K562 (cell line): Measurements from ENCODE around the gene CSAG1. TPM values are rescaled to one million over a fixed set of nuclear protein-coding genes. Genes with fewer than 3 reads are reported as not detected.
"Not testable (repeated sequence)": the region's sequence is repeated elsewhere in the genome, so short reads cannot be mapped to it uniquely, and the experiment has no call there.

Experiments
- ATAC-seq: fragments of 200-7000 bp; cut with Tn5 transposase; 3 replicates; pipeline ENCODE4 v1.9.1; 2020; ENCODE audit warnings: moderate library complexity
- BruUV-seq: library from RNA; stranded (reverse); fragments of 400-500 nt; replicated peaks from 2 replicates; lab custom pipeline; 2021; lab: Mats Ljungman, UMichigan
- CTCF ChIA-PET: fragments of 300-600 bp; formaldehyde crosslinking; extraction: SDS; loops from one replicate; lab custom pipeline; 2021; ENCODE audit warnings: low intra/inter-chr PET ratio; lab: Yijun Ruan, JAX
- POLR2A ChIA-PET: fragments of 300-600, 350-650 bp; sonication (Branson Sonifier 250); formaldehyde crosslinking; extraction: SDS; loops from one replicate; lab custom pipeline; 2021; ENCODE audit warnings: antibody characterized with exemption, inconsistent platforms; lab: Yijun Ruan, JAX
- DNase-seq, 4 experiments: peaks; one replicate each; pipeline versions ENCODE4 v3.0.0 to v3.0.0-alpha.2; 2011 to 2018; ENCODE audit warnings: low spot score in 3 of 4, mixed read lengths in 3 of 4; ENCODE audit errors: extremely low read depth in 1 of 4
- FAIRE-seq: peaks from 2 replicates; lab custom pipeline; 2011; peaks lifted over from hg19 to GRCh38; lab: Jason Lieb, UNC
- H2AFZ ChIP-seq: 2 replicates; pipeline ENCODE4 v1.6.0; 2011; ENCODE audit warnings: low read depth, low read length, control low read depth, inconsistent platforms
- H3K27ac ChIP-seq: fragments of 200-600 bp; 3 replicates; pipeline ENCODE4 v1.8.0; 2011; ENCODE audit warnings: low read depth, mild to moderate bottlenecking, control low read depth, inconsistent platforms, low read length, moderate library complexity, mixed read lengths; ENCODE audit errors: extremely low read depth
- H3K27me3 ChIP-seq, 2 experiments: fragments of 300-600 bp in 1 of 2; 2 replicates in 1 of 2; 3 replicates in 1 of 2; pipeline versions ENCODE4 v1.6.0 to v1.8.0; 2011; ENCODE audit warnings: inconsistent platforms in 2 of 2, low read length in 2 of 2, mild to moderate bottlenecking in 1 of 2, mixed read lengths in 1 of 2, moderate library complexity in 1 of 2; ENCODE audit not compliant: control insufficient read depth in 2 of 2, insufficient read depth in 2 of 2
- H3K36me3 ChIP-seq: fragments of 300-600 bp; 3 replicates; pipeline ENCODE4 v1.8.0; 2011; ENCODE audit warnings: mild to moderate bottlenecking, low read length, inconsistent platforms; ENCODE audit not compliant: control insufficient read depth, insufficient read depth
- H3K4me1 ChIP-seq, 2 experiments: fragments of 200-600 bp in 1 of 2; replicated peaks in 1 of 2; 2 replicates in 1 of 2; 3 replicates in 1 of 2; pipeline versions ENCODE4 v1.5.1 to v1.8.0; 2011; ENCODE audit warnings: inconsistent platforms in 2 of 2, low read length in 2 of 2, mild to moderate bottlenecking in 1 of 2, mixed read lengths in 1 of 2, moderate library complexity in 1 of 2; ENCODE audit not compliant: control insufficient read depth in 2 of 2, insufficient read depth in 2 of 2
- H3K4me2 ChIP-seq: 2 replicates; pipeline ENCODE4 v1.6.1; 2011; ENCODE audit warnings: low read length, control low read depth, inconsistent platforms, mixed read lengths; ENCODE audit not compliant: insufficient read depth
- H3K4me3 ChIP-seq: fragments of 200-600 bp; sonication (generic), shearing (Covaris generic); 2 replicates; pipeline ENCODE4 v1.5.1; 2016; ENCODE audit warnings: control low read depth, inconsistent platforms
- H3K79me2 ChIP-seq: fragments of 200-600 bp; 3 replicates; pipeline ENCODE4 v1.8.0; 2011; ENCODE audit warnings: low read length, inconsistent platforms; ENCODE audit not compliant: control insufficient read depth, insufficient read depth
- H3K9ac ChIP-seq, 2 experiments: 2 replicates each; pipeline versions ENCODE4 v1.6.0 to v1.6.1; 2011; ENCODE audit warnings: low read depth in 2 of 2, low read length in 2 of 2, control low read depth in 1 of 2, inconsistent platforms in 1 of 2, mild to moderate bottlenecking in 1 of 2, mixed read lengths in 1 of 2; ENCODE audit not compliant: insufficient read depth in 1 of 2
- H3K9me1 ChIP-seq: one replicate; pipeline ENCODE4 v1.6.0; 2011; ENCODE audit warnings: inconsistent platforms, mild to moderate bottlenecking, low read length, moderate library complexity; ENCODE audit not compliant: control insufficient read depth, insufficient read depth
- H3K9me3 ChIP-seq: replicated peaks from 2 replicates; pipeline ENCODE4 v1.5.1; 2011; ENCODE audit warnings: low read depth, low read length, inconsistent platforms; ENCODE audit not compliant: control insufficient read depth, insufficient read depth
- H4K20me1 ChIP-seq: replicated peaks from 2 replicates; pipeline ENCODE4 v1.6.1; 2011; ENCODE audit warnings: low read length, inconsistent platforms, mixed read lengths; ENCODE audit not compliant: control insufficient read depth, insufficient read depth
- WGBS: fragments of 100-300 bp; shearing (Covaris generic); methylation state at CpG from one replicate; pipeline ENCODE4 v1.1.6; 2016; ENCODE audit warnings: low coverage, mixed read lengths; ENCODE audit not compliant: insufficient coverage; ENCODE audit errors: missing lambda C conversion rate; 5-methylcytosine and 5-hydroxymethylcytosine counted together
- in situ Hi-C: fragments of 300-500 bp; cut with MboI; formaldehyde crosslinking; loops from 4 replicates; pipeline ENCODE4 v1.15.0; 2018; ENCODE audit warnings: inconsistent platforms, mixed read lengths
- intact Hi-C: fragments of 100-400 bp; cut with micrococcal nuclease; formaldehyde crosslinking; loops from 2 replicates; pipeline ENCODE4 v1.14.2; 2022
- polyA plus RNA-seq, 8 experiments: library from polyadenylated mRNA; depleted of rRNA in 4 of 8; stranded (reverse) in 5 of 8; unstranded in 3 of 8; fragments of >200 nt; fragmentation: Nextera tagmentation in 2 of 8; fragmentation: Illumina TruSeq in 1 of 8; extraction: Ambion mirVana in 2 of 8; extraction: Trizol in 1 of 8; gene quantifications; 2 replicates each; pipeline versions ENCODE4 v1.2.1 to v1.2.3, GENCODE V29; 2011 to 2014; ENCODE audit warnings: inconsistent platforms in 1 of 8, missing spikeins in 1 of 8
- total RNA-seq, 7 experiments: library from RNA; depleted of rRNA in 6 of 7; stranded (reverse); fragments of >200 nt in 6 of 7; fragmentation: Illumina TruSeq in 2 of 7; extraction: Trizol in 2 of 7; gene quantifications; 2 replicates each; pipeline versions ENCODE4 v1.2.1 to v1.2.3, GENCODE V29; 2011 to 2021; ENCODE audit warnings: low replicate concordance in 1 of 7

CSAG1 gene
- total and polyA plus RNA-seq, 9 of the 15 experiments (the other 6 are each of a cell fraction or from before 2014, with no cell fraction given): 43.1 to 170 (median 62.1) TPM

DNA sequence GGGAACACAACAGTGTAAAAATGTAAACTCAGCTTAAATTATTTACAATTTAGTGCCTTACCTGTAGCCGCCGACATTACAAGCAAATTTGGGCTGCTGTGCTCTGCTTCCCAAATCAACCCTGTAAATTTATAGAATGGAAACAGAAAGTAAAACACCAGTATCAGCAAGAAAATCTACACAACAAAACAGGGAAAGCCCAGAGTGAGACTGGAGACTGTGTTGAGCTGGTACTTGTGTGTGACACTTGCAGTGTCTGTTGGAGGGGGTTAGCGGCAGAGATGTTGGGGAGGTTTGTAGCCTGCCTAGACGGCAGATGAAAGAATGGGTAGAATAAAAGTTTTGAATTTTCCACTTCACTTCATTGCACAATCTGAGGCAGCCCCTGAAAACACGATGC, 20.3 kb downstream of the CSAG1 start:
- CTCF ChIA-PET, H3K4me3 ChIP-seq, H2AFZ ChIP-seq, H3K9ac ChIP-seq, H3K27me3 ChIP-seq, POLR2A ChIA-PET, intact Hi-C loops, H3K9me3 ChIP-seq, in situ Hi-C loops, H3K27ac ChIP-seq, H3K36me3 ChIP-seq, H4K20me1 ChIP-seq, FAIRE-seq, H3K9me1 ChIP-seq, BruUV-seq, H3K4me2 ChIP-seq, H3K79me2 ChIP-seq, DNase-seq, H3K4me1 ChIP-seq: not testable (repeated sequence)
- ATAC-seq: peak; percentile 41; the same call in 2 of the 3 replicates
- WGBS: no CpG with 5 or more reads among the region's 5 CpGs

DNA sequence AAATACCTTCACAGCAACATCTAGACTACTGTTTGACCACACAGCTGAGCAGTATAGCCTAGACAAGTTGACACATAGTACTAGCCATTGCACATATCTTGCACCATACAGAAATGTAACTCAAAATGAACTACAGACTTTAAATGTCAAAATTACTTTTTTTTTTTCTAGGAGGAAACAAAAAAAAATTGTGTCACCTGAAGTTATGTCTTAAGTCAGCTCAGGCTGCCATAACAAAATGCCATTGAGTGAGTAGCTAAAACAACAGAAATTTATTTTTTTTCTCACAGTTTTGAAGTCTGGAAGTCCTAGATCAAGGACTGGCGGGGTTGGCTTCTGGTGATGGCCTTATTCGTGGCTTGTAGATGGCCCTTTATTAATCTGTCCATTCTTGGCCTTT, 24.3 kb downstream of the CSAG1 start, which contains the start of gene CSAG2:
TSS of gene CSAG2 (minus strand) at position 101 of the 400 bp plus-strand sequence. CDS start 161 bp downstream, outside the sequence.
- H3K9me3 ChIP-seq, ATAC-seq, H4K20me1 ChIP-seq, intact Hi-C loops, H3K27ac ChIP-seq, H3K4me1 ChIP-seq, H3K9ac ChIP-seq, POLR2A ChIA-PET, H3K4me2 ChIP-seq, BruUV-seq, DNase-seq, in situ Hi-C loops, H2AFZ ChIP-seq, FAIRE-seq, H3K4me3 ChIP-seq, H3K79me2 ChIP-seq, CTCF ChIA-PET, H3K36me3 ChIP-seq, H3K27me3 ChIP-seq, H3K9me1 ChIP-seq: not testable (repeated sequence)
- WGBS: no CpG with 5 or more reads among the region's 2 CpGs

DNA sequence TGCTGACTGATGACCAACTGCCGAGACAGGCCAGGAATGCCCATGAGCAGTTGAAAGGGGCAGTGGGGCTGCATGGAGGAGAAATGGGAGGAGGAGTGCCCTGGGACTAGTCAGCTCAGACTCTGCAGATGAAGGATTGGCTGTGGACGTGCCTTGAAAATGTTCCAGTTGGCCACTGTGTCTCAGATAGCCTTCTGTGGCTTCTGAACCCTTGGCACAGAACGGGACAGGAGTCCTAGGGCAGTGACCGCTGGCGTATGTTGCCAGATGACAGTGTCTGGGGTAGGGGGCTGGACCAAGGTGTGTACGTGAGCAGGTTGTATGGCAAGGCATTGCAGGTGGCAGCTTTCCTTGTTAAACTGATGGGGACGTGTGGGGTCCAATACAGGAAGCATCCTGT, 27.0 kb downstream of the CSAG1 start:
- POLR2A ChIA-PET: not testable (repeated sequence)
- 31% methylated on average over 2 of the region's 7 CpGs for WGBS

DNA sequence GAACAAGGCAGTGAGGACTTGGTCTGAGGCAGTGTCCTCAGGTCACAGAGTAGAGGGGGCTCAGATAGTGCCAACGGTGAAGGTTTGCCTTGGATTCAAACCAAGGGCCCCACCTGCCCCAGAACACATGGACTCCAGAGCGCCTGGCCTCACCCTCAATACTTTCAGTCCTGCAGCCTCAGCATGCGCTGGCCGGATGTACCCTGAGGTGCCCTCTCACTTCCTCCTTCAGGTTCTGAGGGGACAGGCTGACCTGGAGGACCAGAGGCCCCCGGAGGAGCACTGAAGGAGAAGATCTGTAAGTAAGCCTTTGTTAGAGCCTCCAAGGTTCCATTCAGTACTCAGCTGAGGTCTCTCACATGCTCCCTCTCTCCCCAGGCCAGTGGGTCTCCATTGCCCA, 33.1 kb downstream of the CSAG1 start:
- H3K27ac ChIP-seq, H2AFZ ChIP-seq, H3K9me3 ChIP-seq, POLR2A ChIA-PET, H3K36me3 ChIP-seq, H3K27me3 ChIP-seq, BruUV-seq, H3K4me2 ChIP-seq, H3K79me2 ChIP-seq, ATAC-seq, CTCF ChIA-PET, intact Hi-C loops, DNase-seq, H3K9me1 ChIP-seq, FAIRE-seq, H4K20me1 ChIP-seq, H3K4me1 ChIP-seq, H3K4me3 ChIP-seq, H3K9ac ChIP-seq: not testable (repeated sequence)
- in situ Hi-C loops: loop anchor here (5.0 kb wide), 1 partner anchor 67 kb away; the partner anchor contains the start of gene MAGEA6
- WGBS: 100% methylated on average over 3 of the region's 5 CpGs

More for the DNA sequence above, 27.0 kb downstream of the CSAG1 start:
- H3K9me3 ChIP-seq, H3K27ac ChIP-seq, H4K20me1 ChIP-seq, in situ Hi-C loops, H3K9me1 ChIP-seq, H3K4me2 ChIP-seq, H3K4me1 ChIP-seq, H3K36me3 ChIP-seq, H2AFZ ChIP-seq, ATAC-seq, H3K79me2 ChIP-seq, CTCF ChIA-PET, H3K4me3 ChIP-seq, BruUV-seq, H3K27me3 ChIP-seq, H3K9ac ChIP-seq, intact Hi-C loops, DNase-seq: not testable (repeated sequence)
- peak; percentile 15 for FAIRE-seq
